Measurements from ENCODE around the gene DISP1.

Gene DISP1

DNA sequence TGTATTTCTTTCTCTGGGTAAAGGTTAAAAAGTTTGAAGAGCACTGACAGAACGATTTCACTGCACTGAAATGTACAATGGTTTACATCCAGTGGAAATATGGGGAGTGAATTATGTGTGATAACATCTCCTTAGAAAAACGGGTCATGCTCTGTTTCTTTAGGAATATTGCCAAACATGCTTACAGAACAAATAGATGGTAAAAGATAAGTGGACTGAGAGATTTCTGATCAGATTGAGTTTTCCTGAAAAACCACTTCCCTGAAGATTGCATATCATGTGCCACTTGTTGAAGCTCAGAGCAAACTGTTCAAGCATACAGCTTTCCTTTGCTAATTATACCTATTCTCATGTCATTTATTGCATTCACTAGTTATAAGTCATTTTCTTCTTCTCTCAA lies 29.9 kb upstream of the DISP1 start:
- Mint-ChIP-seq H3K4me1 (no peaks in the 10 kb centered on the region), H3K27ac (no peak overlapping the region), H3K36me3 (ENCODE audit: low read depth) (no peaks in the 10 kb centered on the region), H3K4me3 (no peak overlapping the region), H3K9me3 (peaks cover 7% of the 10 kb centered on the region), H3K27me3 (ENCODE audit: low read depth, poor library complexity) (peaks cover 12% of the 10 kb centered on the region)
- TF ChIP-seq CTCF (IDR thresholded peaks at IDR 0.05) = no peak
- DNase-seq = no peak

DNA sequence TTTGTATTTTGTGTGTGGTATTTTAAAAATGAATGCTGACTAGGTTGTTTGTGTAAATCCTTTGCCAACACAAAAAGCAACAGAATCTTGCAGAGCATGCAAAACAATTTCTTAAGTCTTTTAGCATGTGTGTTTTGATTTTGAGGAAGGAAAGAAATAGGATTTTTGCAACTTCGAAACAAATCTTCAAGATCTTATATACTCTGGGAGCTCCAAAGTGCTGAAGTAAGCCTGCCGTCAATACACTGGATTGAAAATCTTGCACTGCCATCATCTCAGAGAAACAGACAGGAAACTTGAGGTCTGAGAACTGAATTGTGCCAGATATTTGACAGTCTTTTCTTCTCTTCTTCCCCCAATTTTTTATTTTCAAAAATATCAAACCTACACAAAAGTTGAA lies 29.3 kb upstream of the DISP1 start:
- TF ChIP-seq CTCF (IDR thresholded peaks at IDR 0.05) = no peak
- peaks cover 10% of the 10 kb centered on the region for H3K9me3 Mint-ChIP-seq
- no peaks in the 10 kb centered on the region for H3K36me3 Mint-ChIP-seq (ENCODE audit: low read depth)
- H3K4me1 Mint-ChIP-seq = no peaks in the 10 kb centered on the region
- H3K4me3 Mint-ChIP-seq = no peak overlapping the region
- no peak for DNase-seq
- no peak overlapping the region for H3K27ac Mint-ChIP-seq
- peaks cover 11% of the 10 kb centered on the region for H3K27me3 Mint-ChIP-seq (ENCODE audit: low read depth, poor library complexity)

DNA sequence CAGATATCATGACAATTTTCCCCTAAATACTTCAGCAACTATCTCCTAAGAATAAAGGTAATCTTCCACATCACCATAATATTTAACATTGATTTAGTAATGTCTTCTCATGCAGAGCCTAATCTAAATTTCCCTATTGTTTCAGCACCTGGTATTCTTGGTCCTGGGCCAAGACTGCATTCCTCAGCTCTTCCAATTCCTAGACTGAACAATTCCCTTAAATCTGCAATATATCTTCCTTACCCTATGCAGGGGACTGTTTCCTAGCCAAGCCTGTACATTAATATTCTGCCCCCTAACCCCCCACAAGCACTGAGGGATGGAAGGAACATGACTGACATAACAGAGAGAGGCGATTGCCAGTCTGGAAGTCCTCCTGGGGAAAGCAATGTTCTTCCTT lies 28.7 kb upstream of the DISP1 start:
- Mint-ChIP-seq H3K36me3 (ENCODE audit: low read depth) (no peaks in the 10 kb centered on the region), H3K4me3 (no peak overlapping the region), H3K27me3 (ENCODE audit: low read depth, poor library complexity) (peaks cover 11% of the 10 kb centered on the region), H3K9me3 (peaks cover 10% of the 10 kb centered on the region), H3K4me1 (no peaks in the 10 kb centered on the region), H3K27ac (no peak overlapping the region)
- TF ChIP-seq CTCF (IDR thresholded peaks at IDR 0.05) = no peak
- no peak for DNase-seq

DNA sequence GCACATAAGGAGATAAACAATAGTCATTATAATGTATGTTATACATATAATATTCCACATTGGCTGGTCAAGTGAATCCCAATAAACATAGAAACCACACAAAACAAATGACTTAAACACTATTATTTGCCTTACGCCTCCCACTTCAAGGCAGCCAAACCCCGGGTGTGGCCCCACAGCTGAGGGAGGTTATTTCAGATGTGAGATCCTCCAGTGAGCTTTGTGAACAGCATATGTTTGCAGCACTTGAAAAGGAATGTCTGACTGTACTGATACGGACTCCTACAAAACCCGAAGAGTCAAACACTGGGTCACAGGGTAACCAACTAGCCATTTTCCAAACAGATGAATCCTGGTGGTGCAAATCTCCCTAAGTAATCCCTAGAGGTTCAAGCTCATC lies 27.1 kb upstream of the DISP1 start:
- Mint-ChIP-seq H3K36me3 (ENCODE audit: low read depth) (no peaks in the 10 kb centered on the region), H3K27me3 (ENCODE audit: low read depth, poor library complexity) (peaks cover 10% of the 10 kb centered on the region), H3K4me1 (no peaks in the 10 kb centered on the region), H3K4me3 (no peak overlapping the region), H3K27ac (no peak overlapping the region), H3K9me3 (peaks cover 10% of the 10 kb centered on the region)
- no peak for DNase-seq
- no peak for TF ChIP-seq CTCF (IDR thresholded peaks at IDR 0.05)

- peaks cover 10% of the 10 kb centered on the region for H3K27me3 Mint-ChIP-seq (ENCODE audit: low read depth, poor library complexity)
- no peaks in the 10 kb centered on the region for H3K36me3 Mint-ChIP-seq (ENCODE audit: low read depth)
- H3K27ac Mint-ChIP-seq = no peak overlapping the region
- DNase-seq = no peak
- peaks cover 10% of the 10 kb centered on the region for H3K9me3 Mint-ChIP-seq
- no peak overlapping the region for H3K4me3 Mint-ChIP-seq
- no peak for TF ChIP-seq CTCF (IDR thresholded peaks at IDR 0.05)
- H3K4me1 Mint-ChIP-seq = no peaks in the 10 kb centered on the region
Measured at GRCh38 chr1:222788402-222789156, 26.3 kb upstream of the DISP1 start.

DNA sequence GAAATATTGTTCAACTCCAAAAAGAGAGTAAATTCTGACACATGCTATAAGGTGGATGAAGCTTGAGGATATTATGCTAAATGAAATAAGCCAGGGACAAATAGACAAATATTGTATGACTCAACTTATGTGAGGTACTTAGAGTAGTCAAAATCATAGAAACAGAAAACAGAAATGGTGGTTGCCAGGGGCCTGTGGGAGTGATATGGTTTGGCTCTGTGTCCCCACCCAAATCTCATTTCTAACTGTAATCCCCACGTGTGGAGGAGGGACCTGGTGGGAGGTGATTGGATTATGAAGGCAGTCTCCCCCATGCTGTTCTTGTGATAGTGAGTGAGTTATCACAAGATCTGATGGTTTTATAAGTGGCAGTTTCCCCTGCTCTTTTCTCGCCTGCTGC lies 24.7 kb upstream of the DISP1 start:
- Mint-ChIP-seq H3K27me3 (ENCODE audit: low read depth, poor library complexity) (peaks cover 10% of the 10 kb centered on the region), H3K4me1 (no peaks in the 10 kb centered on the region), H3K9me3 (peaks cover 10% of the 10 kb centered on the region), H3K27ac (no peak overlapping the region), H3K4me3 (no peak overlapping the region), H3K36me3 (ENCODE audit: low read depth) (no peaks in the 10 kb centered on the region)
- DNase-seq = no peak
- no peak for TF ChIP-seq CTCF (IDR thresholded peaks at IDR 0.05)

All from nephron progenitor cell (in vitro differentiated cells).